Measurements from ENCODE around the gene FEZ2. TPM values are rescaled to one million over a fixed set of nuclear protein-coding genes. Genes with fewer than 3 reads are reported as not detected.

FEZ2 gene
- total and polyA plus RNA-seq, 2 experiments from 2014 or later: 28.0 to 32.9 TPM

- peaks cover 26% of the 10 kb centered on the region for H3K4me1 Mint-ChIP-seq
- Histone ChIP-seq H3K4me3 (peak overlapping the region; percentile 61), H2AFZ (no peak overlapping the region), H3K79me2 (replicated peaks; ENCODE audit: insufficient read depth) (peaks cover 45% of the 10 kb centered on the region), H3K4me2 (peak overlapping the region; percentile 81), H3K9me2 (ENCODE audit: insufficient read depth) (no peaks in the 10 kb centered on the region), H3K27me3 (ENCODE audit: insufficient read depth) (peaks cover 8% of the 10 kb centered on the region; the same call in 1 of the 2 replicates), H3K36me3 (ENCODE audit: insufficient read depth) (no peaks in the 10 kb centered on the region; the same call in 1 of the 2 replicates), H3F3A (replicated peaks; ENCODE audit: low read depth) (0 out of 2 replicates have a peak, but pooled peaks cover 9% of the 10 kb centered on the region), H3K4me1 (ENCODE audit: insufficient read depth) (peaks cover 11% of the 10 kb centered on the region; the same call in 1 of the 2 replicates), H4K20me1 (replicated peaks; ENCODE audit: insufficient read depth) (peaks cover 26% of the 10 kb centered on the region), H3K27ac (ENCODE audit: low read depth) (0 out of 2 replicates have a peak overlapping the region, but pooled peaks have one; percentile 1)
- no peaks in the 10 kb centered on the region; the same call in 2 of the 3 replicates for H3K9me3 Mint-ChIP-seq
- peak; percentile 2; the same call in 2 of the 3 replicates for ATAC-seq
- no peak for TF ChIP-seq CREB1 (CRISPR knock-in tag; IDR thresholded peaks at IDR 0.05; ENCODE audit: low read depth)
- TF ChIP-seq ETS1 (IDR thresholded peaks at IDR 0.05): no peak
- TF ChIP-seq NANOG (IDR thresholded peaks at IDR 0.05; ENCODE audit: borderline replicate concordance): no peak
- no peak for TF ChIP-seq STAT1 (IDR thresholded peaks at IDR 0.05; ENCODE audit: unreplicated experiment)
- no peak for TF ChIP-seq EZH2 (IDR thresholded peaks at IDR 0.05; ENCODE audit: low read depth, unreplicated experiment)
- TF ChIP-seq EZH2phosphoT487 (IDR thresholded peaks at IDR 0.05; ENCODE audit: unreplicated experiment): no peak
- TF ChIP-seq, protein P1, sequence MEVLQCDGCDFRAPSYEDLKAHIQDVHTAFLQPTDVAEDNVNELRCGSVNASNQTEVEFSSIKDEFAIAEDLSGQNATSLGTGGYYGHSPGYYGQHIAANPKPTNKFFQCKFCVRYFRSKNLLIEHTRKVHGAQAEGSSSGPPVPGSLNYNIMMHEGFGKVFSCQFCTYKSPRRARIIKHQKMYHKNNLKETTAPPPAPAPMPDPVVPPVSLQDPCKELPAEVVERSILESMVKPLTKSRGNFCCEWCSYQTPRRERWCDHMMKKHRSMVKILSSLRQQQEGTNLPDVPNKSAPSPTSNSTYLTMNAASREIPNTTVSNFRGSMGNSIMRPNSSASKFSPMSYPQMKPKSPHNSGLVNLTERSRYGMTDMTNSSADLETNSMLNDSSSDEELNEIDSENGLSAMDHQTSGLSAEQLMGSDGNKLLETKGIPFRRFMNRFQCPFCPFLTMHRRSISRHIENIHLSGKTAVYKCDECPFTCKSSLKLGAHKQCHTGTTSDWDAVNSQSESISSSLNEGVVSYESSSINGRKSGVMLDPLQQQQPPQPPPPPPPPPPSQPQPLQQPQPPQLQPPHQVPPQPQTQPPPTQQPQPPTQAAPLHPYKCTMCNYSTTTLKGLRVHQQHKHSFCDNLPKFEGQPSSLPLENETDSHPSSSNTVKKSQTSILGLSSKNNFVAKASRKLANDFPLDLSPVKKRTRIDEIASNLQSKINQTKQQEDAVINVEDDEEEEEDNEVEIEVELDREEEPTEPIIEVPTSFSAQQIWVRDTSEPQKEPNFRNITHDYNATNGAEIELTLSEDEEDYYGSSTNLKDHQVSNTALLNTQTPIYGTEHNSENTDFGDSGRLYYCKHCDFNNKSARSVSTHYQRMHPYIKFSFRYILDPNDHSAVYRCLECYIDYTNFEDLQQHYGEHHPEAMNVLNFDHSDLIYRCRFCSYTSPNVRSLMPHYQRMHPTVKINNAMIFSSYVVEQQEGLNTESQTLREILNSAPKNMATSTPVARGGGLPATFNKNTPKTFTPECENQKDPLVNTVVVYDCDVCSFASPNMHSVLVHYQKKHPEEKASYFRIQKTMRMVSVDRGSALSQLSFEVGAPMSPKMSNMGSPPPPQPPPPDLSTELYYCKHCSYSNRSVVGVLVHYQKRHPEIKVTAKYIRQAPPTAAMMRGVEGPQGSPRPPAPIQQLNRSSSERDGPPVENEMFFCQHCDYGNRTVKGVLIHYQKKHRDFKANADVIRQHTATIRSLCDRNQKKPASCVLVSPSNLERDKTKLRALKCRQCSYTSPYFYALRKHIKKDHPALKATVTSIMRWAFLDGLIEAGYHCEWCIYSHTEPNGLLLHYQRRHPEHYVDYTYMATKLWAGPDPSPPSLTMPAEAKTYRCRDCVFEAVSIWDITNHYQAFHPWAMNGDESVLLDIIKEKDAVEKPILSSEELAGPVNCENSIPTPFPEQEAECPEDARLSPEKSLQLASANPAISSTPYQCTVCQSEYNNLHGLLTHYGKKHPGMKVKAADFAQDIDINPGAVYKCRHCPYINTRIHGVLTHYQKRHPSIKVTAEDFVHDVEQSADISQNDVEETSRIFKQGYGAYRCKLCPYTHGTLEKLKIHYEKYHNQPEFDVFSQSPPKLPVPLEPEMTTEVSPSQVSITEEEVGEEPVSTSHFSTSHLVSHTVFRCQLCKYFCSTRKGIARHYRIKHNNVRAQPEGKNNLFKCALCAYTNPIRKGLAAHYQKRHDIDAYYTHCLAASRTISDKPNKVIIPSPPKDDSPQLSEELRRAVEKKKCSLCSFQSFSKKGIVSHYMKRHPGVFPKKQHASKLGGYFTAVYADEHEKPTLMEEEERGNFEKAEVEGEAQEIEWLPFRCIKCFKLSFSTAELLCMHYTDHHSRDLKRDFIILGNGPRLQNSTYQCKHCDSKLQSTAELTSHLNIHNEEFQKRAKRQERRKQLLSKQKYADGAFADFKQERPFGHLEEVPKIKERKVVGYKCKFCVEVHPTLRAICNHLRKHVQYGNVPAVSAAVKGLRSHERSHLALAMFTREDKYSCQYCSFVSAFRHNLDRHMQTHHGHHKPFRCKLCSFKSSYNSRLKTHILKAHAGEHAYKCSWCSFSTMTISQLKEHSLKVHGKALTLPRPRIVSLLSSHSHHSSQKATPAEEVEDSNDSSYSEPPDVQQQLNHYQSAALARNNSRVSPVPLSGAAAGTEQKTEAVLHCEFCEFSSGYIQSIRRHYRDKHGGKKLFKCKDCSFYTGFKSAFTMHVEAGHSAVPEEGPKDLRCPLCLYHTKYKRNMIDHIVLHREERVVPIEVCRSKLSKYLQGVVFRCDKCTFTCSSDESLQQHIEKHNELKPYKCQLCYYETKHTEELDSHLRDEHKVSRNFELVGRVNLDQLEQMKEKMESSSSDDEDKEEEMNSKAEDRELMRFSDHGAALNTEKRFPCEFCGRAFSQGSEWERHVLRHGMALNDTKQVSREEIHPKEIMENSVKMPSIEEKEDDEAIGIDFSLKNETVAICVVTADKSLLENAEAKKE (CRISPR knock-in tag; IDR thresholded peaks at IDR 0.05): no peak
- TF ChIP-seq ZNF114 (CRISPR knock-in tag; IDR thresholded peaks at IDR 0.05): no peak
- no peak for TF ChIP-seq POLR2AphosphoS5 (IDR thresholded peaks at IDR 0.05; ENCODE audit: low read depth)
- TF ChIP-seq ZNF331 (CRISPR knock-in tag; IDR thresholded peaks at IDR 0.05; ENCODE audit: low read depth): no peak
- TF ChIP-seq REST (IDR thresholded peaks at IDR 0.05; ENCODE audit: unreplicated experiment): no peak
- TF ChIP-seq JUNB (IDR thresholded peaks at IDR 0.05; ENCODE audit: unreplicated experiment): no peak
- TF ChIP-seq, protein P2, sequence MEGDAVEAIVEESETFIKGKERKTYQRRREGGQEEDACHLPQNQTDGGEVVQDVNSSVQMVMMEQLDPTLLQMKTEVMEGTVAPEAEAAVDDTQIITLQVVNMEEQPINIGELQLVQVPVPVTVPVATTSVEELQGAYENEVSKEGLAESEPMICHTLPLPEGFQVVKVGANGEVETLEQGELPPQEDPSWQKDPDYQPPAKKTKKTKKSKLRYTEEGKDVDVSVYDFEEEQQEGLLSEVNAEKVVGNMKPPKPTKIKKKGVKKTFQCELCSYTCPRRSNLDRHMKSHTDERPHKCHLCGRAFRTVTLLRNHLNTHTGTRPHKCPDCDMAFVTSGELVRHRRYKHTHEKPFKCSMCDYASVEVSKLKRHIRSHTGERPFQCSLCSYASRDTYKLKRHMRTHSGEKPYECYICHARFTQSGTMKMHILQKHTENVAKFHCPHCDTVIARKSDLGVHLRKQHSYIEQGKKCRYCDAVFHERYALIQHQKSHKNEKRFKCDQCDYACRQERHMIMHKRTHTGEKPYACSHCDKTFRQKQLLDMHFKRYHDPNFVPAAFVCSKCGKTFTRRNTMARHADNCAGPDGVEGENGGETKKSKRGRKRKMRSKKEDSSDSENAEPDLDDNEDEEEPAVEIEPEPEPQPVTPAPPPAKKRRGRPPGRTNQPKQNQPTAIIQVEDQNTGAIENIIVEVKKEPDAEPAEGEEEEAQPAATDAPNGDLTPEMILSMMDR (conservative IDR thresholded peaks at IDR 0.05; ENCODE audit: low read depth in 2 of 2): no peak
- no peak for DNase-seq (ENCODE audit: low spot score)
- peak overlapping the region; percentile 64; the same call in 1 of the 2 replicates for H3K27ac Mint-ChIP-seq
- peaks cover 29% of the 10 kb centered on the region for H3K27me3 Mint-ChIP-seq (ENCODE audit: insufficient read depth, low read depth, poor library complexity)
- peaks cover 27% of the 10 kb centered on the region for H3K36me3 Mint-ChIP-seq (ENCODE audit: low read depth)
- H3K4me3 Mint-ChIP-seq: peak overlapping the region; percentile 82
Observed at GRCh38 chr2:36597003-36597531, 901 bp downstream of the FEZ2 start.

All from GM23338 (cell line).